KMS-11 (cell line): ENCODE results near the gene CEP41.
"Not testable (repeated sequence)": the region's sequence is repeated elsewhere in the genome, so short reads cannot be mapped to it uniquely, and the experiment has no call there.

Experiments used
- H2AFZ ChIP-seq: fragments of 200-600 bp; sonication (generic); 2 replicates; pipeline ENCODE4 v1.6.1; 2016; ENCODE audit warnings: antibody characterized with exemption, mixed run types, low read depth
- H3K27ac ChIP-seq: fragments of 200-600 bp; sonication (generic); 2 replicates; pipeline ENCODE4 v1.6.1; 2016; ENCODE audit warnings: mild to moderate bottlenecking, mixed run types
- H3K27me3 ChIP-seq: fragments of 200-600 bp; sonication (generic); 2 replicates; pipeline ENCODE4 v1.6.1; 2017; ENCODE audit warnings: mild to moderate bottlenecking, low read depth, mixed run types, moderate library complexity; ENCODE audit not compliant: insufficient read depth
- H3K36me3 ChIP-seq: fragments of 200-600 bp; sonication (generic); 2 replicates; pipeline ENCODE4 v1.6.1; 2017; ENCODE audit warnings: mild to moderate bottlenecking, mixed run types; ENCODE audit not compliant: insufficient read depth
- H3K4me1 ChIP-seq: fragments of 200-600 bp; sonication (generic); 2 replicates; pipeline ENCODE4 v1.6.1; 2016; ENCODE audit warnings: mild to moderate bottlenecking, low read depth, mixed run types; ENCODE audit not compliant: poor library complexity, severe bottlenecking
- H3K4me2 ChIP-seq: fragments of 200-600 bp; sonication (generic); 2 replicates; pipeline ENCODE4 v1.7.0; 2016; ENCODE audit warnings: mild to moderate bottlenecking, mixed run types
- H3K4me3 ChIP-seq: fragments of 200-600 bp; sonication (generic); IDR thresholded peaks from 2 replicates; pipeline ENCODE4 v1.6.1; 2017; ENCODE audit warnings: low read depth, low read length, mixed read lengths; ENCODE audit not compliant: insufficient read depth
- H3K79me2 ChIP-seq: fragments of 200-600 bp; sonication (generic); 2 replicates; pipeline ENCODE4 v1.6.1; 2016; ENCODE audit warnings: low read depth, mixed run types; ENCODE audit not compliant: insufficient read depth
- H3K9ac ChIP-seq: fragments of 200-600 bp; sonication (generic); 2 replicates; pipeline ENCODE4 v1.6.1; 2016; ENCODE audit warnings: mild to moderate bottlenecking, mixed run types
- H4K20me1 ChIP-seq: fragments of 200-600 bp; sonication (generic); 2 replicates; pipeline ENCODE4 v1.6.1; 2016; ENCODE audit warnings: mild to moderate bottlenecking, mixed run types; ENCODE audit not compliant: insufficient read depth
- TF ChIP-seq, protein P1 (sequence below): fragments of 200-600 bp; sonication (generic); conservative IDR thresholded peaks from 2 replicates; pipeline ENCODE4 v1.6.1; 2017; ENCODE audit warnings: low read depth, mild to moderate bottlenecking, antibody characterized with exemption, low read length, moderate library complexity, mixed read lengths

Gene CEP41

DNA sequence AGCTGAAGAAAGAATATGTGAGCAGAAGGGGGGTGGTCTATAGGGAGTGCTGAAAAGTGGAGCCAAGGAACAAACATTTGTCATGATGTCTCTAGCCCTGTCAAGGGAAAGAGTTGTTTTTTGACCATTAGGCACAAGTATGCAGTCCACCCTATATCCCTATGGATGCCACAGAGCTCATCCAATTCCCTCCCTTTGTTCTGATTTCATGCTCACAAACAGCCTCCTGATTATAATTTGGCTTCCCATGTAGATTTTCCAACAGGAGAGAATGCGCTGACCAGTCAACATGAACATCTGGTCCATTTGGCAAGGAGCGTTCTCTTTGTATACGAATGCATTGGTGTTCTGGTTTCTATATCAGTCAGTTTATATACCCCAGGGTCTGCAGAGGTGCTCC is 12.1 kb upstream of the CEP41 start:
- no peak overlapping the region for H3K4me2 ChIP-seq
- no peaks in the 10 kb centered on the region for H4K20me1 ChIP-seq
- no peaks in the 10 kb centered on the region for H3K36me3 ChIP-seq
- no peak overlapping the region for H3K27ac ChIP-seq
- no peaks in the 10 kb centered on the region for H3K27me3 ChIP-seq
- H3K9ac ChIP-seq = no peak overlapping the region
- H3K4me1 ChIP-seq = peaks cover 7% of the 10 kb centered on the region
- H3K4me3 ChIP-seq = no peak overlapping the region
- no peaks in the 10 kb centered on the region for H3K79me2 ChIP-seq
- TF ChIP-seq, protein P1, sequence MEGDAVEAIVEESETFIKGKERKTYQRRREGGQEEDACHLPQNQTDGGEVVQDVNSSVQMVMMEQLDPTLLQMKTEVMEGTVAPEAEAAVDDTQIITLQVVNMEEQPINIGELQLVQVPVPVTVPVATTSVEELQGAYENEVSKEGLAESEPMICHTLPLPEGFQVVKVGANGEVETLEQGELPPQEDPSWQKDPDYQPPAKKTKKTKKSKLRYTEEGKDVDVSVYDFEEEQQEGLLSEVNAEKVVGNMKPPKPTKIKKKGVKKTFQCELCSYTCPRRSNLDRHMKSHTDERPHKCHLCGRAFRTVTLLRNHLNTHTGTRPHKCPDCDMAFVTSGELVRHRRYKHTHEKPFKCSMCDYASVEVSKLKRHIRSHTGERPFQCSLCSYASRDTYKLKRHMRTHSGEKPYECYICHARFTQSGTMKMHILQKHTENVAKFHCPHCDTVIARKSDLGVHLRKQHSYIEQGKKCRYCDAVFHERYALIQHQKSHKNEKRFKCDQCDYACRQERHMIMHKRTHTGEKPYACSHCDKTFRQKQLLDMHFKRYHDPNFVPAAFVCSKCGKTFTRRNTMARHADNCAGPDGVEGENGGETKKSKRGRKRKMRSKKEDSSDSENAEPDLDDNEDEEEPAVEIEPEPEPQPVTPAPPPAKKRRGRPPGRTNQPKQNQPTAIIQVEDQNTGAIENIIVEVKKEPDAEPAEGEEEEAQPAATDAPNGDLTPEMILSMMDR = no peak
- no peak overlapping the region for H2AFZ ChIP-seq

DNA sequence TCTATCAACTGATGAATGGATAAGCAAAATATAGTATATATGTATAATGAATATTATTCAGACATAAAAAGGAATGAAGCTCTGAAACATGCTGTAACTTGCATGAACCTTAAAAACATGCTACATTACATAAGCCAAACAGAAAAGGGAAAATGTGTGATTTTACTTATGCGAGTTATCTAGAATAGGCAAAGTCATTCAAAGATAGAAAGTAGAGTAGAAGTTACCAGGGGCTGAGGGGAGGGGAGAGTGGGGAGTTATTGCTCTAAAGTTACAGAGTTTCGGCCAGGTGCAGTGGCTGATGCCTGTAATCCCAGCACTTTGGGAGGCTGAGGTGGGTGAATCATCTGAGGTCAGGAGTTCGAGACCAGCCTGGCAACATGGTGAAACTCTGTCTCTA is 10.5 kb upstream of the CEP41 start:
- not testable (repeated sequence) for H3K9ac ChIP-seq, H4K20me1 ChIP-seq, H2AFZ ChIP-seq, H3K27ac ChIP-seq, H3K4me3 ChIP-seq, H3K36me3 ChIP-seq, H3K79me2 ChIP-seq, H3K27me3 ChIP-seq, H3K4me2 ChIP-seq, H3K4me1 ChIP-seq

DNA sequence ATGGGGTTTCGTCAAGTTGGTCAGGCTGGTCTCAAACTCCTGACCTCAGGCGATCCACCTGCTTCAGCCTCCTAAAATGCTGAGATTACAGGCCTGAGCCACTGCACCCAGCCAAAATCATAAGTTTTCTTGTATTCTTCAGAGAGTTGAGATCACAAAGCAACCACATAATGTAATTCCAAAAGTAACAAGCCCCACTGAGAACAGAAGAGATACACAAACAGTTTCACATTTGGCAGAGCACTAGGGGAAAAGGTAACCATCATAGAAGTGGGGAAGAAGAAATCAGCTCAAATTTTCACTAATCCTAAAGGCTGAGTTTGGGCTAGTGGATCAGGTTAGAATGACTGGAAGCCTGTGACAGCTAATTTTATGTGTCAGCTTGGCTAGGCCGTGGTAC is 5.4 kb upstream of the CEP41 start:
- Histone ChIP-seq H3K4me2 (no peak overlapping the region), H4K20me1 (no peaks in the 10 kb centered on the region), H3K79me2 (no peaks in the 10 kb centered on the region), H2AFZ (no peak overlapping the region), H3K4me3 (no peak overlapping the region), H3K27me3 (no peaks in the 10 kb centered on the region), H3K27ac (no peak overlapping the region), H3K36me3 (no peaks in the 10 kb centered on the region), H3K9ac (no peak overlapping the region), H3K4me1 (peaks cover 11% of the 10 kb centered on the region)
- TF ChIP-seq, protein P1 = no peak

DNA sequence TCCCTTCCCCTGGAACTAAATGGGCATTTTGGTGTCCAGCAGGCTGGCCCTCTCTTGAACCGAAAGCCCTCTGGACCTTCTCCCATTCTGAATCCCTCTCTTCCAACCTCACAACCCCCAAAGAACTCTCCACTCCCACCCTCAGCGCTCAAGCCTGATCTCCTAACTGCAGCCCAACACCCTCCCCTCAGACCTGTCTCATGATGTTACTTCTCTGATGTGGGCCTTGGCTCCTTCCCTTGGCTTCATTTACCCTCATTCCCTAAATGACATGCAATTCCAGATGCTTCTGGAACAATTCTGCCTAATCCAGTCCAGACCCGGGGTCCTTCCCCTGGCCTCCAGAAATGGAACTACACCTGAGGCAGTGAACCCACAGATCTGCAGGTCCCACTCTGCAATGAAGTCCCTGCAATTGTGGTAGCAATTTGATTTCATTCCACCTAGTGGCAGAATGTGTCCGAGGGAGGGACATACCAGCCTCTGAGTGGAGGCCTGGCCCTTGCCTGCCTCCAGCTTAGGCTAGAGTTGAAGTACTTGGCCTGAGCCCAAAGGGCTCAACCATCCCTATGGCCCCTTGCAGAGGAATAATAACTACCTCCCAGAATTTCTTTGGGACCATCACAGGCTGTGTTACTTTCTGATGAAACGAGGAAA is 4.1 kb upstream of the CEP41 start:
- Histone ChIP-seq H3K4me1 (peaks cover 16% of the 10 kb centered on the region), H3K4me2 (no peak overlapping the region), H2AFZ (no peak overlapping the region)

DNA sequence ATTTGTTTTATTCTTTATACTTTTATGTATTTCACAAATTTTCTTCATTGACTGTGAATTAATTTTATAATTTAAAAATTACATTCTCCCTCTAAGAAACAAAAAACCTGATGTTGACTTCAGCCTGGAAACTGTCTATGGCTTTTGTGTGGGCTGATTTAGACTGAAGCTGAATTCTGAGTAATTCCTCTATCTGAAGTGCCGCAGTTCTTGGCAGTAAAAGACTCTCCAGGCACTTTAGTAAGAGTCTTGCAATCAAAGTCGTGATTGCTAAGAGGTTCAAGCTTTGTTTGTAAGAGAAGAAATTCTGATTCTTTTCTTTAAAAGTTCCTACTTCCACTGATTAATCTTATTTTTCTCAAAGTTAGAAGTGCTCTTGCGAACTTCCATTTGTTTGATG is 3.4 kb upstream of the CEP41 start:
- H3K27me3 ChIP-seq = no peaks in the 10 kb centered on the region
- H3K4me3 ChIP-seq = no peak overlapping the region
- no peak overlapping the region for H3K4me2 ChIP-seq
- peaks cover 16% of the 10 kb centered on the region for H3K4me1 ChIP-seq
- H4K20me1 ChIP-seq = no peaks in the 10 kb centered on the region
- H3K79me2 ChIP-seq = no peaks in the 10 kb centered on the region
- H3K27ac ChIP-seq = no peak overlapping the region
- TF ChIP-seq, protein P1 = no peak
- no peak overlapping the region for H2AFZ ChIP-seq
- no peak overlapping the region for H3K9ac ChIP-seq
- H3K36me3 ChIP-seq = no peaks in the 10 kb centered on the region

More for the DNA sequence above, 4.1 kb upstream of the CEP41 start:
- H3K79me2 ChIP-seq = no peaks in the 10 kb centered on the region
- TF ChIP-seq, protein P1 = no peak
- H3K36me3 ChIP-seq = no peaks in the 10 kb centered on the region
- no peak overlapping the region for H3K9ac ChIP-seq
- no peaks in the 10 kb centered on the region for H3K27me3 ChIP-seq
- H3K4me3 ChIP-seq = no peak overlapping the region
- no peak overlapping the region for H3K27ac ChIP-seq
- H4K20me1 ChIP-seq = no peaks in the 10 kb centered on the region
